ENCODE results near the gene BCAS3. TPM values are rescaled to one million over a fixed set of nuclear protein-coding genes. Genes with fewer than 3 reads are reported as not detected.

Gene BCAS3
- total RNA-seq, 2 donors from 2014 or later: 44.1 to 71.5 TPM

DNA sequence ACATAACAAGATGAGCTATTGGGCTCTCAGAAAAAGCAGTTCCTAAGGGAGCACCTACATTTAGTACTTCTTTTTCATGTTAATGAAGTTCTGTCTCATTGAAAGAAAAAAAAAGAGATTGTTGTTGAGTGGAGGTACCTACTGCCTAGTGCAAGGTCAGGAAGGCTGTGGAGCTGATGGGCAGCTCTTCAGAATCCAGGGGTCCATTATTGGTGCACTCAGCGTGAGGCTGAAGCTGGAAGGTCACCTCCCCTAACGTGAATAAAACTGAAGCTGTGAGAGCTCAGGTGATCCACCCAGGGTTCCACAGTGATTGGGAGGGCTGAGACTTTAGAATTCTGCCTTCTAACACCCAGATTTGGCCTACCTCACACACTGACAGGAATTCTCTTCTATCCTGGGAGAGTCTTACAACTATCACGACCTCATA, 568.1 kb downstream of the BCAS3 start:
- no peak overlapping the region for H3K27ac ChIP-seq
- H3K4me1 ChIP-seq: peaks cover 16% of the 10 kb centered on the region
- DNase-seq: no peak
- no peak overlapping the region for H3K4me3 ChIP-seq
- 90 to 94% methylated on average over 3 of the region's 3 CpGs for WGBS, 2 donors
- no peak for ATAC-seq
- intact Hi-C loops (cut with DNase I): no loop called here
- no peaks in the 10 kb centered on the region for H3K27me3 ChIP-seq
- TF ChIP-seq POLR2A (IDR thresholded peaks at IDR 0.05): no peak
- TF ChIP-seq, protein P1, sequence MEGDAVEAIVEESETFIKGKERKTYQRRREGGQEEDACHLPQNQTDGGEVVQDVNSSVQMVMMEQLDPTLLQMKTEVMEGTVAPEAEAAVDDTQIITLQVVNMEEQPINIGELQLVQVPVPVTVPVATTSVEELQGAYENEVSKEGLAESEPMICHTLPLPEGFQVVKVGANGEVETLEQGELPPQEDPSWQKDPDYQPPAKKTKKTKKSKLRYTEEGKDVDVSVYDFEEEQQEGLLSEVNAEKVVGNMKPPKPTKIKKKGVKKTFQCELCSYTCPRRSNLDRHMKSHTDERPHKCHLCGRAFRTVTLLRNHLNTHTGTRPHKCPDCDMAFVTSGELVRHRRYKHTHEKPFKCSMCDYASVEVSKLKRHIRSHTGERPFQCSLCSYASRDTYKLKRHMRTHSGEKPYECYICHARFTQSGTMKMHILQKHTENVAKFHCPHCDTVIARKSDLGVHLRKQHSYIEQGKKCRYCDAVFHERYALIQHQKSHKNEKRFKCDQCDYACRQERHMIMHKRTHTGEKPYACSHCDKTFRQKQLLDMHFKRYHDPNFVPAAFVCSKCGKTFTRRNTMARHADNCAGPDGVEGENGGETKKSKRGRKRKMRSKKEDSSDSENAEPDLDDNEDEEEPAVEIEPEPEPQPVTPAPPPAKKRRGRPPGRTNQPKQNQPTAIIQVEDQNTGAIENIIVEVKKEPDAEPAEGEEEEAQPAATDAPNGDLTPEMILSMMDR (IDR thresholded peaks at IDR 0.05): no peak
- no peaks in the 10 kb centered on the region for H3K9me3 ChIP-seq
- H3K36me3 ChIP-seq (replicated peaks in 1 of 2; ENCODE audit: insufficient read depth in 1 of 2, low read depth in 2 of 2): no peaks in the 10 kb centered on the region

DNA sequence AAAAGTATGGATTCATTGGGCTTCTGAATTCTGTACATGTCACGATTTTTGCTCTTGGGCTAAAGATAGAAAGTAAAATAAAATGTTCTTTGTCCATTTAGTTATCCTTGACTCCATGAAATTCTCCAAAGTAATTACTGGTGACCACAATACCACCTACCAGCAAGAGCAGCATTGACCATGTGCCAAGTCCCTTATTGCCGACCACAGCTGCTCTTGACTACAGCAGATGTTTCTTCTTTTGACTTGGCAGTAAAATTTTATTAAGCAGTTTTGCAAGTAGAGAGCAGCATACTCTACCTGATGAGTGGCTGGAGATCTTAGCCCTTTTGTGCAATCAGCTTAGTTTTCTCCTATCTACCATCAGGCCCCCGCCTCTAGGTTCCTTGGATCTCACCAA, 569.8 kb downstream of the BCAS3 start:
- peaks cover 25% of the 10 kb centered on the region for H3K4me1 ChIP-seq
- ATAC-seq (no peak), DNase-seq (peak in 1 of 4 donors; percentile 14)
- no peak overlapping the region for H3K4me3 ChIP-seq
- WGBS, 2 donors: 83 to 92% methylated on average over 3 of the region's 3 CpGs
- intact Hi-C loops (cut with DNase I): no loop called here
- no peaks in the 10 kb centered on the region for H3K9me3 ChIP-seq
- H3K27me3 ChIP-seq: no peaks in the 10 kb centered on the region
- TF ChIP-seq, protein P1 (IDR thresholded peaks at IDR 0.05): no peak
- no peak for TF ChIP-seq POLR2A (IDR thresholded peaks at IDR 0.05)
- no peak overlapping the region for H3K27ac ChIP-seq
- H3K36me3 ChIP-seq (replicated peaks in 1 of 2; ENCODE audit: insufficient read depth in 1 of 2, low read depth in 2 of 2): no peaks in the 10 kb centered on the region

DNA sequence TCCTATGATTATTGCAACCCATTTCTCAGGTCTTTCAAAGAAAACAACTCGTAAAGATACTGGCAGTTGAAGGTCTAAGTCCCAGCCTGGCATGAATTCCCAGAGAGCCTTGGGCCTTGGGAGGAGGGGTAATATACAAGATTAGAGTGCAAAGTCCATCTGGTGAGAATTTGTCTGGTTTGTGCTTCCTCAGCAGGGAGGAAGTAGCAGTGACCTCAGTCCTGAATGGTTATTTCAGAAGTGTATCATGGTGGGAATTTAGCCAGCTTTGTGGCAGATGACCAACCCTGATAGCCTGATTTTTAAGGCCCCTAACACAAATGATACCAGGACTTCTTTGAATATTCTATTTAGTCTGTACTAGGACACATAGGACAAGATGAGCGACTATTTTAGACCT, 570.7 kb downstream of the BCAS3 start:
- H3K27me3 ChIP-seq: no peaks in the 10 kb centered on the region
- peak overlapping the region in 1 of 4 donors; percentile 3 for H3K27ac ChIP-seq
- TF ChIP-seq, protein P1 (IDR thresholded peaks at IDR 0.05): no peak
- TF ChIP-seq POLR2A (IDR thresholded peaks at IDR 0.05): no peak
- WGBS, 2 donors: 58 to 60% methylated on average over 2 of the region's 2 CpGs
- ATAC-seq: peak; percentile 85
- intact Hi-C loops (cut with DNase I): no loop called here
- H3K4me1 ChIP-seq: peaks cover 33% of the 10 kb centered on the region
- H3K36me3 ChIP-seq (replicated peaks in 1 of 2; ENCODE audit: insufficient read depth in 1 of 2, low read depth in 2 of 2): no peaks in the 10 kb centered on the region
- H3K4me3 ChIP-seq: no peak overlapping the region
- peak; percentile 59 to 79 (median 68) for DNase-seq
- no peaks in the 10 kb centered on the region for H3K9me3 ChIP-seq

DNA sequence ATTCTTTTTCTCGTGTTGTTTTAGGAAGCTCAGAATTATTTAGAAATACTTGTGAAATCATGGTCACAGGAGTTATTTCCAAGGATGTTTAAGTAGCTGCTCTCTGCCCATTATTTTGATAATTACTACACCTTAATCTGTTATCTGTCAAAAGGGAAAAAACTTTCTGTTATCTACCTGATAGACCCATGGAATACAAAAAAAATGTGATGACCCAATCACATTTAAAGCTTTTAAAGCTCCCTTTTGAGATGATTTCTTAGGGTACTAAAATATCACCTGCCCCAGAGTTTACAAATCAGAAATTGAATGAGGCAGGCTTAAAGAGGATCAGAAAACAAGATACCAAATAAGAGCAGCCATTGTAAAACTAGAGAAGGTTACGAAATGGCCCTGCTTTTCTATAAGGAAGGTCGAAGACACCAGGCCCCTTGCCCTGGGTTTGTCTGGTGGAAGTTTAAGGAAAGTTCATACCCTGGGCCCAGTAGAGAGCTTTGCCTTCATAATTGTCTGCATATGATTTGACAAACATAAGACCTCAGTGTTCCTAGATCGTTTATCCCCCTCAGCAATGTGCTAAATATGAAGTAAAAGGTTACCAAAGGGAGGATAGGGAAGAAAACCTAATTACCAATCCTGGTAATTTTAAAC, 572.1 kb downstream of the BCAS3 start:
- DNase-seq: no peak
- Histone ChIP-seq H3K36me3 (replicated peaks in 1 of 2; ENCODE audit: insufficient read depth in 1 of 2, low read depth in 2 of 2) (no peaks in the 10 kb centered on the region), H3K27ac (no peak overlapping the region), H3K4me3 (no peak overlapping the region), H3K9me3 (no peaks in the 10 kb centered on the region), H3K4me1 (peaks cover 33% of the 10 kb centered on the region), H3K27me3 (no peaks in the 10 kb centered on the region)
- intact Hi-C loops (cut with DNase I): no loop called here
- WGBS, 2 donors: 81 to 93% methylated on average over 4 of the region's 4 CpGs
- TF ChIP-seq, protein P1 (IDR thresholded peaks at IDR 0.05): no peak
- no peak for TF ChIP-seq POLR2A (IDR thresholded peaks at IDR 0.05)
- ATAC-seq: no peak

DNA sequence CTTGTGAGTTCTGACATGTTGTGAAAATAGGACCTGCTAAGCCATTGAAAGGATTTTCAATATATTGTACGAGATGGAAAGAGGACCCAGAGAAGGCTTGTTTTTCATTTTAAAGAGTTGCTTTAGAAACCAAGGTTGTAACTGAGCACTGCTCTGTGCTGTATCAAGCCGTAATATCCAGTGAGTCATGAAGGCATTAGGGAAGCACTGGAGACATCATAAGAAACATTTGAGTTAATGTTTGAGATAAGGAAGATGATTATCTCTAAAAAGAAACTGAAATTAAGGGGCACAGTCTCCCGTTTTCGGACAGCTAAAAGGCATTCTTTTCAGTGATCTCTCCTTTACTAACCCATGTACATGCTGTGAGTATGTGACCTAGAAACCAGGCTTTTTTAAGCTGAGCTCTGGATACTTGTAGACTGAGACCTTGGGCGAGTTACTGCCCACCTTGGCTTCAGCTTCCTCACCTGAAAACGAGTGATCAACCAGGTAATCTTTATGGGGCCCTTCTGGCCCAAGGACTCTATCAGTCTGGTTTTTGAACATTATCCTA, 572.8 kb downstream of the BCAS3 start:
- intact Hi-C loops (cut with DNase I): no loop called here
- Histone ChIP-seq H3K9me3 (no peaks in the 10 kb centered on the region), H3K4me3 (no peak overlapping the region), H3K27me3 (no peaks in the 10 kb centered on the region), H3K27ac (no peak overlapping the region), H3K36me3 (replicated peaks in 1 of 2; ENCODE audit: insufficient read depth in 1 of 2, low read depth in 2 of 2) (no peaks in the 10 kb centered on the region), H3K4me1 (peaks cover 33% of the 10 kb centered on the region)
- ATAC-seq (no peak), DNase-seq (no peak)
- 54 to 66% methylated on average over 6 of the region's 6 CpGs for WGBS, 2 donors
- no peak for TF ChIP-seq POLR2A (IDR thresholded peaks at IDR 0.05)
- TF ChIP-seq, protein P1 (IDR thresholded peaks at IDR 0.05): no peak

All from body of pancreas (tissue), 4 donors.